ENCODE data around the gene TSPAN10. TPM values are rescaled to one million over a fixed set of nuclear protein-coding genes. Genes with fewer than 3 reads are reported as not detected.

The TSPAN10 gene
- total and polyA plus RNA-seq, 2 of the 8 experiments (the other 6 are each of a cell fraction or from before 2014, with no cell fraction given) = 0.99 to 1.1 TPM

- H3K4ac ChIP-seq (replicated peaks; ENCODE audit: insufficient read length, low read depth, low read length) = peak overlapping the region; percentile 78
- no peaks in the 10 kb centered on the region for H3K79me2 ChIP-seq (ENCODE audit: control insufficient read depth in 1 of 2, insufficient read depth in 2 of 2, low read length in 2 of 2)
- peak overlapping the region; percentile 47 to 58; a peak in 3 of 4 replicates for H3K4me2 ChIP-seq (ENCODE audit: insufficient read depth in 1 of 2, low read depth in 2 of 2, low read length in 2 of 2)
- H4K5ac ChIP-seq (ENCODE audit: insufficient read length, low read depth, low read length) = peak overlapping the region; percentile 91
- peak overlapping the region in 1 of 4 experiments; percentile 42; a peak in 2 of 8 replicates for H3K4me3 ChIP-seq (ENCODE audit: extremely low read depth in 1 of 4, insufficient read depth in 2 of 4, low read depth in 3 of 4, low read length in 4 of 4)
- FAIRE-seq = no peak
- peak overlapping the region; percentile 86 for H4K8ac ChIP-seq (ENCODE audit: extremely low read depth, insufficient read depth, low read length)
- H3K36me3 ChIP-seq (ENCODE audit: control insufficient read depth in 2 of 4, insufficient read depth in 4 of 4, low read length in 3 of 4) = no peaks in the 10 kb centered on the region
- H3K18ac ChIP-seq (ENCODE audit: extremely low read depth, low read length) = peak overlapping the region; percentile 93
- no peak overlapping the region for H2BK20ac ChIP-seq (ENCODE audit: low read length)
- peak overlapping the region; percentile 84 for H4K91ac ChIP-seq (replicated peaks; ENCODE audit: insufficient read length, low read length)
- peak overlapping the region; percentile 59 for H3K56ac ChIP-seq (replicated peaks; ENCODE audit: insufficient read length, low read depth, low read length)
- ChIA-PET CTCF (ENCODE audit: partially characterized antibody) (interaction anchor here (0.8 to 1.3 kb wide), 2 partner anchors 31 to 45 kb away, joined by 3 read pairs; partner anchors contain the start of genes ARL16 and HGS), POLR2A (ENCODE audit: partially characterized antibody) (interaction anchor here (0.8 to 3.7 kb wide), 10 partner anchors 10 to 60 kb away, joined by 3 to 17 read pairs (median 4); partner anchors contain the start of genes ARL16, CCDC137, HGS and NPLOC4)
- no peak overlapping the region; a peak in 1 of 7 replicates for H3K9ac ChIP-seq (replicated peaks in 1 of 4; ENCODE audit: extremely low read depth in 1 of 4, low read depth in 3 of 4, low read length in 3 of 4)
- H2BK15ac ChIP-seq (ENCODE audit: low read length) = peak overlapping the region; percentile 72; the same call in 1 of the 2 replicates
- H2AK5ac ChIP-seq (ENCODE audit: low read depth, low read length) = no peak overlapping the region
- H3K4me1 ChIP-seq (replicated peaks in 1 of 4; ENCODE audit: control insufficient read depth in 3 of 4, insufficient read depth in 4 of 4, low read length in 3 of 4) = peaks cover 0 to 13% (median 7%) of the 10 kb centered on the region in 4 experiments; a peak in 6 of 7 replicates
- no peak overlapping the region for H3K23ac ChIP-seq (ENCODE audit: insufficient read length)
- no peak overlapping the region for H3K14ac ChIP-seq (ENCODE audit: insufficient read length)
- H3K27ac ChIP-seq (ENCODE audit: low read depth, low read length) = no peak overlapping the region; the same call in 1 of the 2 replicates
- TF ChIP-seq PHF8 (conservative IDR thresholded peaks at IDR 0.05; ENCODE audit: low read depth, low read length) (no peak), NANOG (IDR thresholded peaks at IDR 0.05; ENCODE audit: insufficient read depth, low read depth, low read length, poor library complexity, severe bottlenecking) (no peak), POLR2AphosphoS5 (IDR thresholded peaks at IDR 0.05; ENCODE audit: low read depth, low read length) (no peak)
- peak overlapping the region; percentile 83 for H2BK120ac ChIP-seq (replicated peaks; ENCODE audit: low read depth, low read length)
- peaks cover 0 to 4% (median 2%) of the 10 kb centered on the region in 4 experiments; a peak in 2 of 7 replicates for H3K27me3 ChIP-seq (replicated peaks in 1 of 4; ENCODE audit: control insufficient read depth in 3 of 4, extremely low read depth in 1 of 4, insufficient read depth in 3 of 4, low read length in 3 of 4)
- H2AFZ ChIP-seq (ENCODE audit: low read length) = no peak overlapping the region
- H3K79me1 ChIP-seq (ENCODE audit: low read depth, low read length) = peaks cover 3% of the 10 kb centered on the region; the same call in 1 of the 2 replicates
- WGBS, 2 experiments (ENCODE audit: extremely low coverage in 1 of 2, insufficient coverage in 1 of 2, insufficient read length in 1 of 2, insufficient replicate concordance in 2 of 2, low coverage in 1 of 2, low lambda C conversion rate in 2 of 2, missing lambda C conversion rate in 1 of 2) = 55% methylated on average over 21 of the region's 27 CpGs; no CpG with 5 or more reads in 1 of the 2 experiments
- H3K9me3 ChIP-seq (ENCODE audit: insufficient read depth in 2 of 2, low read depth in 1 of 2, low read length in 1 of 2) = no peaks in the 10 kb centered on the region
- peak overlapping the region; percentile 78; the same call in 1 of the 2 replicates for H2BK5ac ChIP-seq (ENCODE audit: low read depth, low read length)
- peaks cover 0 to 2% of the 10 kb centered on the region in 2 experiments for H4K20me1 ChIP-seq (replicated peaks in 1 of 2; ENCODE audit: control insufficient read depth in 1 of 2, insufficient read depth in 2 of 2, low read length in 2 of 2)
- peak in 1 of 2 experiments; percentile 77 for DNase-seq (ENCODE audit: low read depth in 1 of 2, low spot score in 2 of 2)
- H3K23me2 ChIP-seq (ENCODE audit: low read depth, low read length) = peaks cover 4% of the 10 kb centered on the region; the same call in 1 of the 2 replicates
- peak overlapping the region; percentile 68; the same call in 1 of the 2 replicates for H2BK12ac ChIP-seq (ENCODE audit: low read depth, low read length)
Measured at GRCh38 chr17:81652906-81653771, 16.1 kb downstream of the TSPAN10 start.

Measured in H1 (cell line).